HCT116 (cell line): ENCODE data around the gene SULT2B1. TPM values are rescaled to one million over a fixed set of nuclear protein-coding genes. Genes with fewer than 3 reads are reported as not detected.
A peak's percentile ranks its signal among the peaks of the same experiment; 100 is the strongest.

Source experiments
- ATAC-seq: fragments of 200-7000 bp; cut with Tn5 transposase; 2 replicates; pipeline ENCODE4 v1.9.1; 2020; ENCODE audit warnings: mild to moderate bottlenecking, moderate library complexity
- BruUV-seq: library from RNA; stranded (reverse); fragments of 400-500 nt; replicated peaks from 2 replicates; lab custom pipeline; 2021; lab: Mats Ljungman, UMichigan
- CTCF ChIA-PET: fragments of 300-600 bp; sonication (Branson Sonifier 250); formaldehyde crosslinking; loops from one replicate; lab custom pipeline; 2021; ENCODE audit warnings: antibody characterized with exemption; lab: Charles Lee
- POLR2A ChIA-PET: fragments of 300-600, 350-600 bp; sonication (Branson Sonifier 250); formaldehyde crosslinking; loops from one replicate; lab custom pipeline; 2021; ENCODE audit warnings: antibody characterized with exemption; lab: Charles Lee
- RAD21 ChIA-PET, 2 experiments: fragments of 300-600 bp; sonication (Branson Sonifier 250); formaldehyde crosslinking; loops; one replicate each; lab custom pipeline; 2023; ENCODE audit warnings: low total read pairs in 2 of 2; ENCODE audit not compliant: uncharacterized antibody in 2 of 2, unreplicated experiment in 2 of 2, low non-redundant PET in 1 of 2; lab: Charles Lee
- DNase-seq: peaks from one replicate; pipeline ENCODE4 v3.0.0-alpha.2; 2010; ENCODE audit warnings: low read depth, low spot score
- H2AFZ ChIP-seq: fragments of 200-600 bp; shearing (Covaris generic), sonication (generic); 2 replicates; pipeline ENCODE4 v1.6.1; 2017; ENCODE audit warnings: low read depth, mixed run types, mixed read lengths, antibody characterized with exemption, low read length; ENCODE audit not compliant: poor library complexity, severe bottlenecking
- H3K27ac ChIP-seq: 2 replicates; pipeline ENCODE4 v1.5.1; 2012; ENCODE audit warnings: low read depth, low read length
- H3K27me3 ChIP-seq: fragments of 200-600 bp; sonication (generic); 2 replicates; pipeline ENCODE4 v1.6.1; 2016; ENCODE audit warnings: mixed run types, low read length, mixed read lengths; ENCODE audit not compliant: insufficient read depth
- H3K36me3 ChIP-seq, 2 experiments: fragments of 200-500 bp in 1 of 2; fragments of 200-600 bp in 1 of 2; sonication (Bioruptor generic) in 1 of 2; sonication (generic) in 1 of 2; 2 replicates each; pipeline versions ENCODE4 v1.5.1 to v1.6.1; 2014 to 2016; ENCODE audit warnings: low read length in 2 of 2, inconsistent platforms in 1 of 2, mixed read lengths in 1 of 2, mixed run types in 1 of 2; ENCODE audit not compliant: insufficient read depth in 2 of 2, control insufficient read depth in 1 of 2
- H3K4me1 ChIP-seq, 2 experiments: fragments of 200-600 bp in 1 of 2; sonication (generic) in 1 of 2; 2 replicates each; pipeline versions ENCODE4 v1.5.1 to v1.6.1; 2012 to 2017; ENCODE audit warnings: low read length in 2 of 2, inconsistent platforms in 1 of 2, mild to moderate bottlenecking in 1 of 2, mixed read lengths in 1 of 2, mixed run types in 1 of 2, moderate library complexity in 1 of 2; ENCODE audit not compliant: insufficient read depth in 2 of 2, control insufficient read depth in 1 of 2
- H3K4me2 ChIP-seq: fragments of 200-600 bp; sonication (generic); 2 replicates; pipeline ENCODE4 v1.6.1; 2017; ENCODE audit warnings: mixed run types, low read length, mixed read lengths
- H3K4me3 ChIP-seq, 2 experiments: fragments of 200-600 bp in 1 of 2; sonication (generic) in 1 of 2; replicated peaks in 1 of 2; 2 replicates each; pipeline ENCODE4 v1.5.1; 2011 to 2016; ENCODE audit warnings: low read length in 2 of 2, control low read depth in 1 of 2, low read depth in 1 of 2, mild to moderate bottlenecking in 1 of 2, mixed read lengths in 1 of 2, mixed run types in 1 of 2
- H3K79me2 ChIP-seq: fragments of 200-600 bp; sonication (generic); 2 replicates; pipeline ENCODE4 v1.6.1; 2017; ENCODE audit warnings: mild to moderate bottlenecking, mixed run types, low read length, moderate library complexity, mixed read lengths; ENCODE audit not compliant: insufficient read depth
- H3K9ac ChIP-seq: fragments of 200-600 bp; sonication (generic); 2 replicates; pipeline ENCODE4 v1.6.1; 2016; ENCODE audit warnings: low read length, mixed read lengths
- H3K9me2 ChIP-seq: fragments of 200-600 bp; sonication (generic), shearing (Covaris generic); 2 replicates; pipeline ENCODE4 v1.6.1; 2017; ENCODE audit warnings: mixed run types, mild to moderate bottlenecking, moderate library complexity; ENCODE audit not compliant: insufficient read depth
- H3K9me3 ChIP-seq, 2 experiments: fragments of 200-500 bp in 1 of 2; fragments of 200-600 bp in 1 of 2; sonication (Bioruptor generic) in 1 of 2; sonication (generic) in 1 of 2; 2 replicates each; pipeline ENCODE4 v1.6.1; 2014 to 2017; ENCODE audit warnings: low read length in 2 of 2, mixed read lengths in 2 of 2, inconsistent platforms in 1 of 2, low read depth in 1 of 2, mild to moderate bottlenecking in 1 of 2, mixed run types in 1 of 2, moderate library complexity in 1 of 2; ENCODE audit not compliant: control insufficient read depth in 1 of 2, insufficient read depth in 1 of 2
- H4K20me1 ChIP-seq: fragments of 200-600 bp; sonication (generic), shearing (Covaris generic); 2 replicates; pipeline ENCODE4 v1.6.1; 2017; ENCODE audit warnings: mixed run types, mild to moderate bottlenecking, moderate library complexity; ENCODE audit not compliant: insufficient read depth
- CBX3 ChIP-seq: IDR thresholded peaks from 2 replicates; pipeline ENCODE4 v1.6.1; 2012; ENCODE audit warnings: low read depth
- CEBPB ChIP-seq: IDR thresholded peaks from 2 replicates; pipeline ENCODE4 v1.6.1; 2012; ENCODE audit warnings: low read depth
- EGR1 ChIP-seq: IDR thresholded peaks from 2 replicates; pipeline ENCODE4 v1.6.1; 2012; ENCODE audit warnings: low read depth
- ELF1 ChIP-seq: IDR thresholded peaks from 2 replicates; pipeline ENCODE4 v1.6.1; 2012; ENCODE audit warnings: low read depth, borderline replicate concordance
- EZH2 ChIP-seq: fragments of 200-600 bp; sonication (generic); IDR thresholded peaks from 2 replicates; pipeline ENCODE4 v1.6.1; 2017; ENCODE audit warnings: antibody characterized with exemption, mixed run types
- EZH2phosphoT487 ChIP-seq: fragments of 200-600 bp; IDR thresholded peaks from 2 replicates; pipeline ENCODE4 v1.6.1; 2018; ENCODE audit warnings: antibody characterized with exemption, borderline replicate concordance
- FOSL1 ChIP-seq: IDR thresholded peaks from 2 replicates; pipeline ENCODE4 v1.6.1; 2012; ENCODE audit warnings: low read depth
- JUND ChIP-seq: IDR thresholded peaks from 2 replicates; pipeline ENCODE4 v1.6.1; 2012
- POLR2A ChIP-seq: IDR thresholded peaks from 2 replicates; pipeline ENCODE4 v1.7.0; 2011; ENCODE audit warnings: borderline replicate concordance; ENCODE audit not compliant: insufficient read depth, insufficient read length; ENCODE audit errors: extremely low read depth
- POLR2AphosphoS5 ChIP-seq: IDR thresholded peaks from 2 replicates; pipeline ENCODE4 v1.6.1; 2011; ENCODE audit warnings: mild to moderate bottlenecking, low read depth, low read length, moderate library complexity
- RAD21 ChIP-seq: IDR thresholded peaks from 2 replicates; pipeline ENCODE4 v1.6.1; 2012; ENCODE audit warnings: low read depth, mild to moderate bottlenecking
- SIN3A ChIP-seq: IDR thresholded peaks from 2 replicates; pipeline ENCODE4 v1.6.1; 2012; ENCODE audit warnings: low read depth
- SP1 ChIP-seq: IDR thresholded peaks from 2 replicates; pipeline ENCODE4 v1.6.1; 2012; ENCODE audit warnings: low read depth
- TCF7L2 ChIP-seq: IDR thresholded peaks from 2 replicates; pipeline ENCODE4 v1.7.0; 2011; ENCODE audit warnings: borderline replicate concordance, inconsistent platforms; ENCODE audit not compliant: insufficient read depth, insufficient read length; ENCODE audit errors: extremely low read depth
- YY1 ChIP-seq: IDR thresholded peaks from 2 replicates; pipeline ENCODE4 v1.6.1; 2011; ENCODE audit warnings: low read length, low read depth, moderate library complexity, mild to moderate bottlenecking; ENCODE audit not compliant: insufficient replicate concordance; ENCODE audit errors: extremely low read depth
- ZFX ChIP-seq: fragments of 450-650 bp; IDR thresholded peaks from 2 replicates; pipeline ENCODE4 v1.6.1; 2017
- ZNF274 ChIP-seq: fragments of 200-500 bp; sonication (Bioruptor generic); IDR thresholded peaks from 2 replicates; pipeline ENCODE4 v1.6.1; 2014; ENCODE audit warnings: mild to moderate bottlenecking, low read depth, low read length, inconsistent platforms
- intact Hi-C: fragments of 100-400 bp; cut with micrococcal nuclease; formaldehyde crosslinking; loops from 2 replicates; pipeline ENCODE4 v1.10.0; 2022
- total RNA-seq: library from RNA; stranded (reverse); gene quantifications from one replicate; pipeline ENCODE4 v1.2.1, GENCODE V29; 2021; ENCODE audit not compliant: unreplicated experiment
- TF ChIP-seq, protein P1 (sequence below): IDR thresholded peaks from 2 replicates; pipeline ENCODE4 v1.6.1; 2012
- TF ChIP-seq, protein P2 (sequence below): IDR thresholded peaks from 2 replicates; pipeline ENCODE4 v1.6.1; 2012
- TF ChIP-seq, protein P3 (sequence below): IDR thresholded peaks from 2 replicates; pipeline ENCODE4 v1.6.1; 2011; ENCODE audit warnings: mild to moderate bottlenecking, low read length, moderate library complexity; ENCODE audit not compliant: insufficient replicate concordance; ENCODE audit errors: extremely low read depth
- TF ChIP-seq, protein P4 (sequence below), 3 experiments: fragments of 200-600 bp in 1 of 3; sonication (generic) in 1 of 3; IDR thresholded peaks in 2 of 3; conservative IDR thresholded peaks in 1 of 3; 2 replicates each; pipeline ENCODE4 v1.5.1; 2012 to 2017; ENCODE audit warnings: low read depth in 2 of 3, low read length in 2 of 3, antibody characterized with exemption in 1 of 3, borderline replicate concordance in 1 of 3, control low read depth in 1 of 3, mild to moderate bottlenecking in 1 of 3, mixed read lengths in 1 of 3, mixed run types in 1 of 3, moderate library complexity in 1 of 3; ENCODE audit not compliant: insufficient read depth in 1 of 3

Gene SULT2B1
- total RNA-seq, 1 experiment from 2014 or later: 4.8 TPM

DNA sequence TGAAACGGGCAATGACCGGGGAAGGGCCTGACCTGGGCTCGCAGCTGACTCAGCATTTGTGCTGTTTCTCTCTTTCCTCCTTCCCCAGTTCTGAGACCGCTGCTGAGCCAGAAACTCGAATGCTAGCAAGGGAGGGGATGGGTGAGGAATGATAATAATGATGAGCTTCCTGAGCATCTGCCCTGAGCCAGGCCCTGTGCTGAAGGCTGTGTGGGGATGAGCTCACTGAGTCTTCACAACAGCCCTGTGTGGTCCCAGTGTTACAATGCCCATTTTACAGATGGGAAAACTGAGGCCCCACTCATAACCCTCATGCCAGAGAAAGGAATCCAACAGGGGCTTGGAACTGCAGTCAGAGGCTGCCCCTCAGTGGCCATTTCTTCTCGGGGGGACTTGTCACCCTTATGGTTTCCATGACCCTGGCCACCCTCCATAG is 8.1 kb downstream of the SULT2B1 start:
- DNase-seq (no peak), ATAC-seq (no peak)
- H2AFZ ChIP-seq: no peak overlapping the region
- intact Hi-C loops: no loop called here
- no peak overlapping the region for H3K4me3 ChIP-seq
- ChIA-PET CTCF (interaction anchor here (1.2 to 1.3 kb wide), 2 partner anchors 70 to 72 kb away, joined by 3 read pairs; no protein-coding TSS in a partner anchor), RAD21 (no interaction called here), POLR2A (interaction anchor here (1.3 kb wide), 1 partner anchor 67 kb away, joined by 4 read pairs; no protein-coding TSS in a partner anchor)
- H4K20me1 ChIP-seq: no peaks in the 10 kb centered on the region
- H3K79me2 ChIP-seq: no peaks in the 10 kb centered on the region
- no peaks in the 10 kb centered on the region for H3K27me3 ChIP-seq
- H3K36me3 ChIP-seq: no peaks in the 10 kb centered on the region
- no peak overlapping the region for H3K27ac ChIP-seq
- H3K9ac ChIP-seq: no peak overlapping the region
- no peaks in the 10 kb centered on the region for H3K9me2 ChIP-seq
- H3K4me2 ChIP-seq: no peak overlapping the region
- no TSS peak for BruUV-seq
- H3K9me3 ChIP-seq: no peaks in the 10 kb centered on the region
- peaks cover 42 to 66% of the 10 kb centered on the region in 2 experiments for H3K4me1 ChIP-seq
- TF ChIP-seq ZFX (no peak), CEBPB (no peak), POLR2A (no peak), POLR2AphosphoS5 (no peak), ELF1 (no peak), EZH2 (no peak), YY1 (no peak), JUND (no peak), EZH2phosphoT487 (no peak), ZNF274 (no peak), CBX3 (0 out of 2 replicates have a peak, but pooled peaks have one; percentile 34), FOSL1 (no peak), TCF7L2 (no peak), RAD21 (peak; percentile 69), SP1 (no peak), SIN3A (no peak), EGR1 (no peak)
- TF ChIP-seq, protein P1, sequence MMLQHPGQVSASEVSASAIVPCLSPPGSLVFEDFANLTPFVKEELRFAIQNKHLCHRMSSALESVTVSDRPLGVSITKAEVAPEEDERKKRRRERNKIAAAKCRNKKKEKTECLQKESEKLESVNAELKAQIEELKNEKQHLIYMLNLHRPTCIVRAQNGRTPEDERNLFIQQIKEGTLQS: no peak
- TF ChIP-seq, protein P2, sequence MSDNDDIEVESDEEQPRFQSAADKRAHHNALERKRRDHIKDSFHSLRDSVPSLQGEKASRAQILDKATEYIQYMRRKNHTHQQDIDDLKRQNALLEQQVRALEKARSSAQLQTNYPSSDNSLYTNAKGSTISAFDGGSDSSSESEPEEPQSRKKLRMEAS: 0 out of 2 replicates have a peak, but pooled peaks have one; percentile 25
- TF ChIP-seq, protein P3, sequence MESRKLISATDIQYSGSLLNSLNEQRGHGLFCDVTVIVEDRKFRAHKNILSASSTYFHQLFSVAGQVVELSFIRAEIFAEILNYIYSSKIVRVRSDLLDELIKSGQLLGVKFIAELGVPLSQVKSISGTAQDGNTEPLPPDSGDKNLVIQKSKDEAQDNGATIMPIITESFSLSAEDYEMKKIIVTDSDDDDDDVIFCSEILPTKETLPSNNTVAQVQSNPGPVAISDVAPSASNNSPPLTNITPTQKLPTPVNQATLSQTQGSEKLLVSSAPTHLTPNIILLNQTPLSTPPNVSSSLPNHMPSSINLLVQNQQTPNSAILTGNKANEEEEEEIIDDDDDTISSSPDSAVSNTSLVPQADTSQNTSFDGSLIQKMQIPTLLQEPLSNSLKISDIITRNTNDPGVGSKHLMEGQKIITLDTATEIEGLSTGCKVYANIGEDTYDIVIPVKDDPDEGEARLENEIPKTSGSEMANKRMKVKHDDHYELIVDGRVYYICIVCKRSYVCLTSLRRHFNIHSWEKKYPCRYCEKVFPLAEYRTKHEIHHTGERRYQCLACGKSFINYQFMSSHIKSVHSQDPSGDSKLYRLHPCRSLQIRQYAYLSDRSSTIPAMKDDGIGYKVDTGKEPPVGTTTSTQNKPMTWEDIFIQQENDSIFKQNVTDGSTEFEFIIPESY: no peak
- TF ChIP-seq, protein P4, sequence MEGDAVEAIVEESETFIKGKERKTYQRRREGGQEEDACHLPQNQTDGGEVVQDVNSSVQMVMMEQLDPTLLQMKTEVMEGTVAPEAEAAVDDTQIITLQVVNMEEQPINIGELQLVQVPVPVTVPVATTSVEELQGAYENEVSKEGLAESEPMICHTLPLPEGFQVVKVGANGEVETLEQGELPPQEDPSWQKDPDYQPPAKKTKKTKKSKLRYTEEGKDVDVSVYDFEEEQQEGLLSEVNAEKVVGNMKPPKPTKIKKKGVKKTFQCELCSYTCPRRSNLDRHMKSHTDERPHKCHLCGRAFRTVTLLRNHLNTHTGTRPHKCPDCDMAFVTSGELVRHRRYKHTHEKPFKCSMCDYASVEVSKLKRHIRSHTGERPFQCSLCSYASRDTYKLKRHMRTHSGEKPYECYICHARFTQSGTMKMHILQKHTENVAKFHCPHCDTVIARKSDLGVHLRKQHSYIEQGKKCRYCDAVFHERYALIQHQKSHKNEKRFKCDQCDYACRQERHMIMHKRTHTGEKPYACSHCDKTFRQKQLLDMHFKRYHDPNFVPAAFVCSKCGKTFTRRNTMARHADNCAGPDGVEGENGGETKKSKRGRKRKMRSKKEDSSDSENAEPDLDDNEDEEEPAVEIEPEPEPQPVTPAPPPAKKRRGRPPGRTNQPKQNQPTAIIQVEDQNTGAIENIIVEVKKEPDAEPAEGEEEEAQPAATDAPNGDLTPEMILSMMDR (IDR thresholded peaks at IDR 0.05 in 2 of 3, conservative IDR thresholded peaks at IDR 0.05 in 1 of 3; ENCODE audit: borderline replicate concordance in 1 of 3, insufficient read depth in 1 of 3, low read depth in 2 of 3, low read length in 2 of 3): peak in 1 of 3 experiments; percentile 33; a peak in 3 of 6 replicates
